ENCODE measurements around the gene ALOX12B. TPM values are rescaled to one million over a fixed set of nuclear protein-coding genes. Genes with fewer than 3 reads are reported as not detected.

Gene ALOX12B
- total RNA-seq (1 to 10 TPM; 1.3 to 1.9 TPM), polyA plus RNA-seq (not detected)

- H3K4me1 Mint-ChIP-seq = no peaks in the 10 kb centered on the region
- H3K27me3 Mint-ChIP-seq = peaks cover 24 to 42% of the 10 kb centered on the region in 2 donors
- Histone ChIP-seq H3K27me3 (ENCODE audit: insufficient read depth, low read length, poor library complexity, severe bottlenecking) (peaks cover 5% of the 10 kb centered on the region), H3K9me3 (ENCODE audit: low read length) (no peaks in the 10 kb centered on the region), H3K27ac (ENCODE audit: low read depth, low read length) (no peak within 1 kb of the TSS), H3K36me3 (ENCODE audit: insufficient read depth, low read length) (no peaks in the 10 kb centered on the region), H3K4me3 (ENCODE audit: low read length) (no peak within 1 kb of the TSS), H3K4me1 (ENCODE audit: insufficient read depth, low read length) (no peaks in the 10 kb centered on the region)
- no peak for DNase-seq
- H3K4me3 Mint-ChIP-seq = no peak within 1 kb of the TSS
- H3K27ac Mint-ChIP-seq = no peak within 1 kb of the TSS
- ChIA-PET CTCF (interaction anchor here (1.0 to 9.6 kb wide), 7 partner anchors 8 to 214 kb away, joined by 3 to 97 read pairs (median 5); partner anchors contain the start of gene ALOXE3), POLR2A (no interaction called here)
- H3K9me3 Mint-ChIP-seq = no peaks in the 10 kb centered on the region
- H3K36me3 Mint-ChIP-seq = no peaks in the 10 kb centered on the region
Observed at GRCh38 chr17:8087075-8087951, at the start of gene ALOX12B. ALOX12B (minus strand) TSS chr17:8087716; CDS start chr17:8087442, 274 bp downstream.

DNA sequence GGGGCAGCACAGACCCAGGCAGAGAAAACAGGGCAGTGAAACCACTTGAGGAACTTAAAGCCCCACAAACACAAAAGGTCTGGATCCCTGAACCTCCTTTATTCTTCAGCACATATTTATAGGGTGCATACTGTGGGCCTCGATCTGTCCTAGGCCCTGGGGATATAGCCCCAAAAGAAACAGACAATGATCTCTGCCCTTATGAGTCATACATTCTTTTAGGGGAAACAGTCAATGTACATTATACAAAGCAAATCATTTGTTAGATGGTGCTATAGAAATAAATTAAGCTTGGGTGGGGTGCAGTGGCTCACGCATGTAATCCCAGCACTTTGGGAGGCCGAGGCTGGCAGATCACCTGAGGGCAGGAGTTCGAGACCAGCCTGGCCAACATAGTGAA lies 46.4 kb upstream of the ALOX12B start:
- Histone ChIP-seq H3K27me3 (ENCODE audit: insufficient read depth, low read length, poor library complexity, severe bottlenecking) (no peaks in the 10 kb centered on the region), H3K4me3 (ENCODE audit: low read length) (no peak overlapping the region), H3K9me3 (ENCODE audit: low read length) (no peaks in the 10 kb centered on the region), H3K36me3 (ENCODE audit: insufficient read depth, low read length) (no peaks in the 10 kb centered on the region), H3K4me1 (ENCODE audit: insufficient read depth, low read length) (peaks cover 10% of the 10 kb centered on the region), H3K27ac (ENCODE audit: low read depth, low read length) (no peak overlapping the region)
- ChIA-PET CTCF (interaction anchor here (1.2 to 8.2 kb wide), 6 partner anchors 10 to 167 kb away, joined by 3 to 108 read pairs (median 6); partner anchors contain the start of genes ALOXE3, HES7 and PER1), POLR2A (no interaction called here)
- H3K9me3 Mint-ChIP-seq = no peaks in the 10 kb centered on the region
- no peaks in the 10 kb centered on the region for H3K36me3 Mint-ChIP-seq
- H3K27me3 Mint-ChIP-seq = peaks cover 0 to 2% of the 10 kb centered on the region in 2 donors
- peak overlapping the region in 1 of 8 donors; percentile 6 for H3K27ac Mint-ChIP-seq
- no peak for DNase-seq
- no peak overlapping the region for H3K4me3 Mint-ChIP-seq
- peaks cover 0 to 2% (median 0%) of the 10 kb centered on the region in 3 donors for H3K4me1 Mint-ChIP-seq

DNA sequence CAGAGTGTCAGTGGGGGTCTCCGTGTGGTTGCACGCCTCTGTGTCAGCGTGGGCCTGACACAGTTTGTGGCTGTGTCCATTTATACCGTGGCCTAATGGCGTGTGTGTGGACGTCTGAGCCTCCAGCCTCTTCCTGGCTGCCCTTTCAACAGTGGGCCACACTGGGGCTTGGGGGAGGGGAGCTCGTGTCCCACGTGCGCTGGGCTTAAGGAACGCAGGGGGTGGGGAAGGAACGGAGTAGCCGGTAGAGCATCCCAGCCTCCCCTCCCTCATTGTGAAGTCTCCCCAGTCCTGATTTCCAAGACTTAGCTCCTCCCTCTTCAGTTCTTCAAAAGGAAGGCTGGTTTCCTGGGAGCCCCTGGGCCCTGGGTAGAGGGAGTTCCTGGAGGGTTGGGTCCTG lies 45.9 kb upstream of the ALOX12B start:
- Mint-ChIP-seq H3K4me3 (no peak overlapping the region), H3K27me3 (peaks cover 0 to 2% of the 10 kb centered on the region in 2 donors), H3K4me1 (peaks cover 0 to 2% (median 0%) of the 10 kb centered on the region in 3 donors), H3K27ac (no peak overlapping the region), H3K9me3 (no peaks in the 10 kb centered on the region), H3K36me3 (no peaks in the 10 kb centered on the region)
- Histone ChIP-seq H3K4me3 (ENCODE audit: low read length) (no peak overlapping the region), H3K9me3 (ENCODE audit: low read length) (no peaks in the 10 kb centered on the region), H3K4me1 (ENCODE audit: insufficient read depth, low read length) (peaks cover 9% of the 10 kb centered on the region), H3K36me3 (ENCODE audit: insufficient read depth, low read length) (no peaks in the 10 kb centered on the region), H3K27me3 (ENCODE audit: insufficient read depth, low read length, poor library complexity, severe bottlenecking) (no peaks in the 10 kb centered on the region), H3K27ac (ENCODE audit: low read depth, low read length) (no peak overlapping the region)
- no peak for DNase-seq
- ChIA-PET POLR2A (no interaction called here), CTCF (interaction anchor here (1.2 to 2.5 kb wide), 3 partner anchors 9 to 14 kb away, joined by 3 to 10 read pairs (median 7); partner anchors contain the start of genes ALOXE3 and HES7)

DNA sequence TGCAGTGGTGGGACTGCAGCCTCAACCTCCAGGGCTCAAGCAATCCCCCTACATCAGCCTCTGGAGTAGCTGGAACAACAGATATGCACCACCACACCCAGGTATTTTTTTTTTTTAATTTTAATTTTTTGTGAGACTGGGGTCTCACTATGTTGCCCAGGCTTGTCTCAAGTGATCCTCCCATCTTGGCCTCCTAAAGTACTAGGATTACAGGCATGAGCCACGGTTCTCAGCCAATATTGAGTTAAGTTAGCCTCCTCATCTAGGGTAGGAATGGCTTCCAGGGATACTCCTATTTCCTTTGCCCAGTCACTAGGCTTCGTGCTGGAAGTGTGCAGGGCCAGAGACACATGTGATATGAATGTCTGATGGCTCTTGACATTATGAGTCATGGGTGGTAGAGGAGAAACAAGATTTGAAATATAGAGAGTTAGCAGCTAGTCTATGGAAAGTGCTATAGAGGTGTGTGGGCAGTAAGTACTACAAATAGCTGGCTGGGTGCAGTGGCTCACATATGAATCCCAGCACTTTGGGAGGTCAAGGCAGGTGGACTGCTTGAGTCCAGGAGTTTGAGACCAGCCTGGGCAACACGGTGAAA lies 44.4 kb upstream of the ALOX12B start:
- no peaks in the 10 kb centered on the region for H3K27me3 ChIP-seq (ENCODE audit: insufficient read depth, low read length, poor library complexity, severe bottlenecking)
- peaks cover 4 to 5% (median 5%) of the 10 kb centered on the region in 3 donors for H3K4me1 Mint-ChIP-seq
- DNase-seq = no peak
- H3K27me3 Mint-ChIP-seq = peaks cover 0 to 8% of the 10 kb centered on the region in 2 donors
- H3K4me3 ChIP-seq (ENCODE audit: low read length) = no peak overlapping the region
- POLR2A ChIA-PET = interaction anchor here (0.8 kb wide), 1 partner anchor 287 kb away, joined by 3 read pairs; no protein-coding TSS in a partner anchor
- no peak overlapping the region for H3K27ac ChIP-seq (ENCODE audit: low read depth, low read length)
- no peaks in the 10 kb centered on the region for H3K9me3 ChIP-seq (ENCODE audit: low read length)
- H3K4me1 ChIP-seq (ENCODE audit: insufficient read depth, low read length) = peaks cover 3% of the 10 kb centered on the region
- no peaks in the 10 kb centered on the region for H3K9me3 Mint-ChIP-seq
- H3K36me3 ChIP-seq (ENCODE audit: insufficient read depth, low read length) = no peaks in the 10 kb centered on the region
- no peak overlapping the region for H3K27ac Mint-ChIP-seq
- CTCF ChIA-PET = interaction anchor here (0.6 to 2.5 kb wide), 4 partner anchors 10 to 279 kb away, joined by 3 to 10 read pairs (median 5); partner anchors contain the start of gene ALOXE3
- H3K36me3 Mint-ChIP-seq = no peaks in the 10 kb centered on the region
- H3K4me3 Mint-ChIP-seq = peak overlapping the region in 2 of 7 donors; percentile 4 to 61

DNA sequence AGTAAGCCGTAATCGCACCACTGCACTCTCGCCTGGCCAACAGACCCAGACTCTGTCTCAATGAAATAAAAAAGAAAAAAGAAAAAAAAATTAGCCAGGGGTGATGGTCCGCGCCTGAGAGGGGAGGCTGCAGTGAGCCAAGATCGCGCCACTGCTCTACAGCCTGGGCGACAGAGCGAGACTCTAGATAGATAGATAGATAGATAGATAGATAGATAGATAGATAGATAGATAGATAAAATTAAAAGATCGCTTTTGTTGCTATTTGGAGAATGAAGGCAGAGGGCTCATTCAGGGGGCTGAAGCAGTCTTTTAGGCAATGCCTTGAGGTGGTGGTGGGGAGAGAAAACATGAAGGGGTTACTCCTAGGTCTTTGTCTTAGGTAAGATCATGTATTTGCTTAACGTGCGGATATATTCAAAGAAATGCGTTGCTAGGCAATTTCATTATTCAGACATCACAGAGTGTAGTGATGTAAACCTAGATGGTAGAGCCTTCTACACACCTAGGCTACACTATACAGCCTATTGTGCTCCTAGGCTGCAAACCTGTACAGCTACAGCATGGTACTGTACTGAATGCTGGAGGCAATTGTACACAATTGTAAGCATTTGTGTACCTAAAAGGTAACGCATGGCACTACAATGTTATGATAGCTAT lies 40.7 kb upstream of the ALOX12B start:
- Histone ChIP-seq H3K9me3 (ENCODE audit: low read length) (no peaks in the 10 kb centered on the region), H3K27ac (ENCODE audit: low read depth, low read length) (no peak overlapping the region), H3K4me3 (ENCODE audit: low read length) (no peak overlapping the region), H3K36me3 (ENCODE audit: insufficient read depth, low read length) (no peaks in the 10 kb centered on the region), H3K27me3 (ENCODE audit: insufficient read depth, low read length, poor library complexity, severe bottlenecking) (peaks cover 7% of the 10 kb centered on the region), H3K4me1 (ENCODE audit: insufficient read depth, low read length) (peaks cover 28% of the 10 kb centered on the region)
- Mint-ChIP-seq H3K27me3 (peaks cover 15 to 26% of the 10 kb centered on the region in 2 donors), H3K27ac (peak overlapping the region in 1 of 8 donors; percentile 20), H3K9me3 (peaks cover 0 to 2% (median 0%) of the 10 kb centered on the region in 5 donors), H3K36me3 (peaks cover 0 to 11% (median 0%) of the 10 kb centered on the region in 3 donors), H3K4me3 (peak overlapping the region in 4 of 7 donors; percentile 20 to 69 (median 43)), H3K4me1 (peaks cover 36 to 41% (median 39%) of the 10 kb centered on the region in 3 donors)
- ChIA-PET CTCF (interaction anchor here (0.9 to 2.5 kb wide), 4 partner anchors 10 to 35 kb away, joined by 3 to 17 read pairs (median 4); no protein-coding TSS in a partner anchor), POLR2A (interaction anchor here (2.3 kb wide), 1 partner anchor 10 kb away, joined by 8 read pairs; no protein-coding TSS in a partner anchor)
- DNase-seq = no peak

DNA sequence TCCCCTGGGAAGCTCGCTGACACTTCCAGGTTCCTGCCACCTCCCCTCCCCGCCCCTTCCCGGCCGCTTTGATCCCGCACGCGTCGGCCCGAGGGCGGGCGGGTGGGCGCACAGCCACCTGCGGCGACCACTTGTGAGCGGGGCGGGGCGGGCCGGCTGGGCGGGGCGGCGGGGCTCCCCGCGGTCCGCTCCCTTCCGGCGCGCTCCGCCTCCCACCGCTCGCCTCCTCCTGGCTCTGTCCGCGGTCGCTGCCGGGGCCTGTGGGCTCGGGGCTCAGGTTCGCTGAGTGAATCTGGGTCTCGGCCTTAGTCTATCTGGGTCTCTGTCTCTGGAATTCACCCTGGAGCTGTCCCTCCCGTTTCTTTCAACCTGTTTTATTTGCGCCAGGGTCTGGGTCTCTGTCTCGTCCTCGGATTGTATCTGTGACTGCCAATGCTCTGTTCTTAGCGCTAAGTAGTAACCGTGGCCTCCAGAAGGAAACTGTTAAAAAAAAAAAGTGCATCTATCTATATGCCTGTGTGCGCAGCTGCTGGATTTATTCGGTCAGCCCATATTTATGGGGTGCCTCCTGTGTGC lies 39.1 kb upstream of the ALOX12B start:
- H3K27me3 ChIP-seq (ENCODE audit: insufficient read depth, low read length, poor library complexity, severe bottlenecking) = peaks cover 7% of the 10 kb centered on the region
- Mint-ChIP-seq H3K9me3 (peaks cover 0 to 2% (median 0%) of the 10 kb centered on the region in 5 donors), H3K4me3 (peak overlapping the region; percentile 85 to 94 (median 92)), H3K4me1 (peaks cover 43 to 54% (median 51%) of the 10 kb centered on the region in 3 donors), H3K36me3 (peaks cover 0 to 11% (median 0%) of the 10 kb centered on the region in 3 donors), H3K27me3 (peaks cover 17 to 31% of the 10 kb centered on the region in 2 donors), H3K27ac (peak overlapping the region; percentile 5 to 85 (median 77))
- DNase-seq = peak; percentile 30 to 55 (median 46)
- POLR2A ChIA-PET = interaction anchor here (1.3 to 2.3 kb wide), 3 partner anchors 11 to 95 kb away, joined by 4 to 8 read pairs (median 4); no protein-coding TSS in a partner anchor
- no peak overlapping the region for H3K27ac ChIP-seq (ENCODE audit: low read depth, low read length)
- no peaks in the 10 kb centered on the region for H3K9me3 ChIP-seq (ENCODE audit: low read length)
- H3K4me1 ChIP-seq (ENCODE audit: insufficient read depth, low read length) = peaks cover 40% of the 10 kb centered on the region
- CTCF ChIA-PET = interaction anchor here (0.7 to 2.5 kb wide), 5 partner anchors 9 to 47 kb away, joined by 3 to 17 read pairs (median 3); partner anchors contain the start of gene ALOXE3
- H3K4me3 ChIP-seq (ENCODE audit: low read length) = peak overlapping the region; percentile 91
- no peaks in the 10 kb centered on the region for H3K36me3 ChIP-seq (ENCODE audit: insufficient read depth, low read length)

- Histone ChIP-seq H3K27me3 (ENCODE audit: insufficient read depth, low read length, poor library complexity, severe bottlenecking) (peaks cover 7% of the 10 kb centered on the region), H3K27ac (ENCODE audit: low read depth, low read length) (peak overlapping the region; percentile 24), H3K4me1 (ENCODE audit: insufficient read depth, low read length) (peaks cover 43% of the 10 kb centered on the region), H3K36me3 (ENCODE audit: insufficient read depth, low read length) (no peaks in the 10 kb centered on the region), H3K9me3 (ENCODE audit: low read length) (no peaks in the 10 kb centered on the region), H3K4me3 (ENCODE audit: low read length) (peak overlapping the region; percentile 91)
- peaks cover 44 to 57% (median 53%) of the 10 kb centered on the region in 3 donors for H3K4me1 Mint-ChIP-seq
- CTCF ChIA-PET = interaction anchor here (1.8 to 2.5 kb wide), 2 partner anchors 12 to 33 kb away, joined by 4 to 17 read pairs; no protein-coding TSS in a partner anchor
- H3K36me3 Mint-ChIP-seq = peaks cover 0 to 11% (median 0%) of the 10 kb centered on the region in 3 donors
- H3K9me3 Mint-ChIP-seq = peaks cover 0 to 2% (median 0%) of the 10 kb centered on the region in 5 donors
- peaks cover 19 to 32% of the 10 kb centered on the region in 2 donors for H3K27me3 Mint-ChIP-seq
- peak in 2 of 5 donors; percentile 22 to 33 for DNase-seq
- POLR2A ChIA-PET = interaction anchor here (1.3 to 2.3 kb wide), 3 partner anchors 12 to 96 kb away, joined by 4 to 8 read pairs (median 4); no protein-coding TSS in a partner anchor
- H3K27ac Mint-ChIP-seq = peak overlapping the region; percentile 16 to 91 (median 72)
- H3K4me3 Mint-ChIP-seq = peak overlapping the region; percentile 84 to 94 (median 90)
Observed at GRCh38 chr17:8125947-8126490, 38.5 kb upstream of the ALOX12B start.
